WTC11 (cell line): ENCODE measurements around the gene STX8. TPM values are rescaled to one million over a fixed set of nuclear protein-coding genes. Genes with fewer than 3 reads are reported as not detected.

Experiments
- ATAC-seq: fragments of 200-7000 bp; cut with Tn5 transposase; 2 replicates; pipeline ENCODE4 v1.10.0; 2021; ENCODE audit warnings: mild to moderate bottlenecking, moderate library complexity
- CTCF ChIA-PET: fragments of 300-600 bp; sonication (Branson Sonifier 250); formaldehyde crosslinking; loops from one replicate; lab custom pipeline; 2021; ENCODE audit warnings: antibody characterized with exemption; lab: Charles Lee
- POLR2A ChIA-PET: fragments of 350-600 bp; sonication (Branson Sonifier 250); formaldehyde crosslinking; loops from one replicate; lab custom pipeline; 2021; ENCODE audit warnings: antibody characterized with exemption; lab: Charles Lee
- DNase-seq: peaks from one replicate; pipeline ENCODE4 v3.0.0; 2021; ENCODE audit warnings: low spot score
- H3K27ac Mint-ChIP-seq: 2 replicates; pipeline ENCODE4 v1.8.0; 2021; ENCODE audit warnings: mixed read lengths
- H3K27me3 Mint-ChIP-seq: 2 replicates; pipeline ENCODE4 v1.8.0; 2021; ENCODE audit warnings: low read depth, mild to moderate bottlenecking, moderate library complexity, mixed read lengths
- H3K36me3 Mint-ChIP-seq: 2 replicates; pipeline ENCODE4 v1.8.0; 2021; ENCODE audit warnings: mixed read lengths
- H3K4me1 Mint-ChIP-seq: 2 replicates; pipeline ENCODE4 v1.8.0; 2022; ENCODE audit warnings: mixed read lengths
- H3K4me3 Mint-ChIP-seq: 2 replicates; pipeline ENCODE4 v1.8.0; 2021; ENCODE audit warnings: mild to moderate bottlenecking, moderate library complexity, mixed read lengths
- H3K9me3 Mint-ChIP-seq: 2 replicates; pipeline ENCODE4 v1.8.0; 2021; ENCODE audit warnings: mixed read lengths
- ATF1 ChIP-seq: sonication (generic); formaldehyde crosslinking; IDR thresholded peaks from 2 replicates; pipeline ENCODE4 v1.8.1; 2023; ENCODE audit warnings: mild to moderate bottlenecking, moderate library complexity, missing genetic modification reagents
- CREB1 ChIP-seq: sonication (generic); formaldehyde crosslinking; IDR thresholded peaks from 2 replicates; pipeline ENCODE4 v1.8.0; 2023; ENCODE audit warnings: mild to moderate bottlenecking, missing genetic modification reagents
- CREM ChIP-seq: sonication (generic); formaldehyde crosslinking; IDR thresholded peaks from 2 replicates; pipeline ENCODE4 v1.8.1; 2022; ENCODE audit warnings: mild to moderate bottlenecking, missing genetic modification reagents, moderate library complexity
- EMX1 ChIP-seq: fragments of 250-450 bp; sonication (Bioruptor Pico); IDR thresholded peaks from 2 replicates; pipeline ENCODE4 v1.8.0; 2021; ENCODE audit warnings: mild to moderate bottlenecking
- FOXK1 ChIP-seq: sonication (generic); formaldehyde crosslinking; IDR thresholded peaks from 2 replicates; pipeline ENCODE4 v1.8.0; 2022; ENCODE audit warnings: mild to moderate bottlenecking, moderate library complexity, missing genetic modification reagents
- HMGA2 ChIP-seq: fragments of 250-450 bp; sonication (Bioruptor Pico); IDR thresholded peaks from 2 replicates; pipeline ENCODE4 v1.4.0; 2021; ENCODE audit warnings: mild to moderate bottlenecking, moderate library complexity
- NFATC4 ChIP-seq: fragments of 250-450 bp; sonication (Bioruptor Pico); IDR thresholded peaks from 2 replicates; pipeline ENCODE4 v1.9.0; 2021; ENCODE audit warnings: mild to moderate bottlenecking
- NFE2L1 ChIP-seq: sonication (generic); formaldehyde crosslinking; IDR thresholded peaks from 2 replicates; pipeline ENCODE4 v1.8.1; 2023; ENCODE audit warnings: missing genetic modification reagents
- NR1H2 ChIP-seq: sonication (generic); formaldehyde crosslinking; IDR thresholded peaks from 2 replicates; pipeline ENCODE4 v1.9.0; 2021; ENCODE audit warnings: mild to moderate bottlenecking, moderate library complexity, missing genetic modification reagents
- NR2C2 ChIP-seq: sonication (generic); formaldehyde crosslinking; IDR thresholded peaks from 2 replicates; pipeline ENCODE4 v1.8.0; 2022; ENCODE audit warnings: mild to moderate bottlenecking, missing genetic modification reagents
- NR3C1 ChIP-seq: sonication (generic); formaldehyde crosslinking; conservative IDR thresholded peaks from 2 replicates; pipeline ENCODE4 v1.8.1; 2023; ENCODE audit warnings: low read depth, mild to moderate bottlenecking, missing genetic modification reagents
- OVOL2 ChIP-seq: fragments of 250-450 bp; sonication (Bioruptor Pico); IDR thresholded peaks from 2 replicates; pipeline ENCODE4 v1.9.0; 2021; ENCODE audit warnings: mild to moderate bottlenecking, borderline replicate concordance
- RORB ChIP-seq: fragments of 250-450 bp; sonication (Bioruptor Pico); IDR thresholded peaks from 2 replicates; pipeline ENCODE4 v1.9.0; 2021; ENCODE audit warnings: mild to moderate bottlenecking
- TCF7 ChIP-seq: sonication (generic); formaldehyde crosslinking; IDR thresholded peaks from 2 replicates; pipeline ENCODE4 v1.8.0; 2022; ENCODE audit warnings: mild to moderate bottlenecking, low read depth, missing genetic modification reagents, moderate library complexity
- ZNF121 ChIP-seq: sonication (generic); formaldehyde crosslinking; IDR thresholded peaks from 2 replicates; pipeline ENCODE4 v1.8.0; 2023; ENCODE audit warnings: missing genetic modification reagents
- ZNF396 ChIP-seq: fragments of 250-450 bp; sonication (Bioruptor Pico); IDR thresholded peaks from 2 replicates; pipeline ENCODE4 v1.8.0; 2021; ENCODE audit warnings: mild to moderate bottlenecking, moderate library complexity, borderline replicate concordance
- total RNA-seq: library from RNA; stranded (reverse); gene quantifications from 3 replicates; pipeline ENCODE4 v1.2.3, GENCODE V29; 2021
- TF ChIP-seq, protein P1 (sequence below): sonication (generic); formaldehyde crosslinking; IDR thresholded peaks from 2 replicates; pipeline ENCODE4 v1.8.0; 2022; ENCODE audit warnings: mild to moderate bottlenecking, missing genetic modification reagents
- TF ChIP-seq, protein P2 (sequence below): sonication (generic); formaldehyde crosslinking; IDR thresholded peaks from 2 replicates; pipeline ENCODE4 v1.8.1; 2022; ENCODE audit warnings: low read depth, missing genetic modification reagents, borderline replicate concordance
- TF ChIP-seq, protein P3 (sequence below): fragments of 250-450 bp; sonication (Bioruptor Pico); IDR thresholded peaks from 2 replicates; pipeline ENCODE4 v1.9.0; 2021; ENCODE audit warnings: moderate library complexity, mild to moderate bottlenecking, inconsistent platforms, borderline replicate concordance
- TF ChIP-seq, protein P4 (sequence below): fragments of 250-450 bp; sonication (Bioruptor Pico); IDR thresholded peaks from 2 replicates; pipeline ENCODE4 v2.1.2; 2022; ENCODE audit warnings: mild to moderate bottlenecking, moderate library complexity
- TF ChIP-seq, protein P5 (sequence below): sonication (generic); formaldehyde crosslinking; IDR thresholded peaks from 2 replicates; pipeline ENCODE4 v1.8.1; 2022; ENCODE audit warnings: low read depth, mild to moderate bottlenecking, moderate library complexity, missing genetic modification reagents, borderline replicate concordance
- TF ChIP-seq, protein P6 (sequence below): fragments of 250-450 bp; sonication (Bioruptor Pico); IDR thresholded peaks from 2 replicates; pipeline ENCODE4 v1.9.0; 2021; ENCODE audit warnings: mild to moderate bottlenecking
- TF ChIP-seq, protein P7 (sequence below): sonication (generic); formaldehyde crosslinking; IDR thresholded peaks from 2 replicates; pipeline ENCODE4 v1.8.0; 2022; ENCODE audit warnings: missing genetic modification reagents

The STX8 gene
- total RNA-seq, 1 experiment from 2014 or later = 39.9 TPM

DNA sequence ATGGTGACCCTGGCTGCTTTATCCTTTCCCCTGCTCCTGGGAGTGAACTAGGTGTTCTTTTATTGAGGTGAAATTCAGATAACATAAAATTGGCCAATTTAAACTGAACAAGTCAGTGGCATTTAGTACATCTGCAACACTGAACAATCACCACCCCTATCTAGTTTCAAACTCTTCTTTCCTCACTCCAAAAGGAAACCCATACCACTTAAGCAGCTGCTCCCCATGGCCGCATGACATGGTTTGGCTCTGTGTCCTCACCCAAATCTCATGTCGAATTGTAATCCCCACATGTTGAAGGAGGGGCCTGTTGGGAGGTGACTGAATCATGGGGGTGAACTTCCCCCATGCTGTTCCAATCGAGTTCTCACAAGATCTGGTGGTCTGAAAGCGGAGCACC lies 154.1 kb downstream of the STX8 start (continued):
- TF ChIP-seq, protein P1, sequence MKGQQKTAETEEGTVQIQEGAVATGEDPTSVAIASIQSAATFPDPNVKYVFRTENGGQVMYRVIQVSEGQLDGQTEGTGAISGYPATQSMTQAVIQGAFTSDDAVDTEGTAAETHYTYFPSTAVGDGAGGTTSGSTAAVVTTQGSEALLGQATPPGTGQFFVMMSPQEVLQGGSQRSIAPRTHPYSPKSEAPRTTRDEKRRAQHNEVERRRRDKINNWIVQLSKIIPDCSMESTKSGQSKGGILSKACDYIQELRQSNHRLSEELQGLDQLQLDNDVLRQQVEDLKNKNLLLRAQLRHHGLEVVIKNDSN (CRISPR knock-in tag) = no peak
- TF ChIP-seq CREM (CRISPR knock-in tag) (no peak), TCF7 (CRISPR knock-in tag) (no peak), HMGA2 (CRISPR knock-in tag) (no peak), NR1H2 (CRISPR knock-in tag) (no peak)

DNA sequence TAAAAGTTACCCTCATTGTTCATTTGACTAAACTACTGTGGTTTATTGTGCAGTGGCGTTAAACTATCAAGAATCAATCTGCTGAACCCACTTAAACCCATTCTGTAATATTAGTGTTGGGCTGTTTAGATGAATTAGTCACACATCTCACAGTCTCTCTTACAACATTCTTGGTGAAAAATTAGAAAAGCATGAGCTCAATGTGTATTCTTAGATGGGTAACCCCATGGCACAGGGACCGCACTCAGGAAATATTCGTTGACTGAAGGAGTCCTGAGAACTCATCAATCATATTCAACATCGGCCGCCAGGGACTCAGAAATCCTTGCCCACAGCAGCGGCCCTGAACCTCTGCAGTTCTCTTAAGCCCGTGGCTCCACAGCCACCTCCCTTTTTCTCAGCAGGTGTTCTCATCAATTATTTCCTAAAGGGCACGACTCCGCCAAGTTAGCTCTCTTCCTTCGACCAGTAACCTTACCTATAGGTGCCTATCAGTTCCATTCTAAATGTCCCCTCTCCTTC lies 155.6 kb downstream of the STX8 start:
- ATAC-seq (no peak), DNase-seq (no peak)
- POLR2A ChIA-PET = no interaction called here
- peaks cover 9% of the 10 kb centered on the region for H3K36me3 Mint-ChIP-seq
- no peak overlapping the region for H3K4me3 Mint-ChIP-seq
- CTCF ChIA-PET = no interaction called here
- TF ChIP-seq, protein P2, sequence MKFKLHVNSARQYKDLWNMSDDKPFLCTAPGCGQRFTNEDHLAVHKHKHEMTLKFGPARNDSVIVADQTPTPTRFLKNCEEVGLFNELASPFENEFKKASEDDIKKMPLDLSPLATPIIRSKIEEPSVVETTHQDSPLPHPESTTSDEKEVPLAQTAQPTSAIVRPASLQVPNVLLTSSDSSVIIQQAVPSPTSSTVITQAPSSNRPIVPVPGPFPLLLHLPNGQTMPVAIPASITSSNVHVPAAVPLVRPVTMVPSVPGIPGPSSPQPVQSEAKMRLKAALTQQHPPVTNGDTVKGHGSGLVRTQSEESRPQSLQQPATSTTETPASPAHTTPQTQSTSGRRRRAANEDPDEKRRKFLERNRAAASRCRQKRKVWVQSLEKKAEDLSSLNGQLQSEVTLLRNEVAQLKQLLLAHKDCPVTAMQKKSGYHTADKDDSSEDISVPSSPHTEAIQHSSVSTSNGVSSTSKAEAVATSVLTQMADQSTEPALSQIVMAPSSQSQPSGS (CRISPR knock-in tag) = no peak
- TF ChIP-seq NR3C1 (CRISPR knock-in tag) (no peak), NR2C2 (CRISPR knock-in tag) (no peak), EMX1 (CRISPR knock-in tag) (no peak), CREB1 (CRISPR knock-in tag) (no peak), NFE2L1 (CRISPR knock-in tag) (no peak), OVOL2 (no peak), NFATC4 (CRISPR knock-in tag) (no peak)
- TF ChIP-seq, protein P3, sequence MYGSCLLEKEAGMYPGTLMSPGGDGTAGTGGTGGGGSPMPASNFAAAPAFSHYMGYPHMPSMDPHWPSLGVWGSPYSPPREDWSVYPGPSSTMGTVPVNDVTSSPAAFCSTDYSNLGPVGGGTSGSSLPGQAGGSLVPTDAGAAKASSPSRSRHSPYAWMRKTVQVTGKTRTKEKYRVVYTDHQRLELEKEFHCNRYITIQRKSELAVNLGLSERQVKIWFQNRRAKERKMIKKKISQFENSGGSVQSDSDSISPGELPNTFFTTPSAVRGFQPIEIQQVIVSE (CRISPR knock-in tag) = no peak
- peaks cover 13% of the 10 kb centered on the region for H3K4me1 Mint-ChIP-seq
- peaks cover 20% of the 10 kb centered on the region for H3K9me3 Mint-ChIP-seq
- no peaks in the 10 kb centered on the region for H3K27me3 Mint-ChIP-seq
- H3K27ac Mint-ChIP-seq = no peak overlapping the region

DNA sequence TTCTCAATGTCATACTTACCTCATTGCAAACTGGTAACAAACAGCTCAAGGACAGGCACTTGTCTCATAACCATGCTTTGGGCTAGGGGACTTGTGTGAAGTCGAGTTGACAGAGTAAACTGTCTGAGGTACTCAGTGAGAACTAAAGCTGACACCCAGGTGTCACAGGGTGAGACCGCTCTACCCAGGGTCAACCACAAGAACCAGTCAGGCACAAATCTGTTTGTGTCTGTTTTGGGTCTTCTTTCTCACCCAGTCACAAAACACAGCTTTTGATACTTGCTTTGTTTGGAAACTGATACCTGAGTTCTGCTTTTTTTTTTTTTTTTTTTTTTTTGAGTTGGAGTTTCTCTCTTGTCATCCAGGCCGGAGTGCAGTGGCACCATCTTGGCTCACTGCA lies 161.1 kb downstream of the STX8 start:
- no peak for ATAC-seq
- CTCF ChIA-PET = interaction anchor here (0.6 kb wide), 2 partner anchors 520 to 1782 kb away, joined by 3 to 4 read pairs; no protein-coding TSS in a partner anchor
- no peak overlapping the region for H3K27ac Mint-ChIP-seq
- H3K9me3 Mint-ChIP-seq = peaks cover 21% of the 10 kb centered on the region
- H3K4me1 Mint-ChIP-seq = peaks cover 5% of the 10 kb centered on the region
- no peaks in the 10 kb centered on the region for H3K27me3 Mint-ChIP-seq
- peaks cover 9% of the 10 kb centered on the region for H3K36me3 Mint-ChIP-seq
- no peak overlapping the region for H3K4me3 Mint-ChIP-seq
- DNase-seq = no peak
- POLR2A ChIA-PET = no interaction called here
- TF ChIP-seq FOXK1 (CRISPR knock-in tag) (no peak), RORB (no peak), NR3C1 (CRISPR knock-in tag) (no peak), ZNF396 (CRISPR knock-in tag) (no peak), ZNF121 (no peak), CREM (CRISPR knock-in tag) (no peak), ATF1 (CRISPR knock-in tag) (no peak)
- TF ChIP-seq, protein P4, sequence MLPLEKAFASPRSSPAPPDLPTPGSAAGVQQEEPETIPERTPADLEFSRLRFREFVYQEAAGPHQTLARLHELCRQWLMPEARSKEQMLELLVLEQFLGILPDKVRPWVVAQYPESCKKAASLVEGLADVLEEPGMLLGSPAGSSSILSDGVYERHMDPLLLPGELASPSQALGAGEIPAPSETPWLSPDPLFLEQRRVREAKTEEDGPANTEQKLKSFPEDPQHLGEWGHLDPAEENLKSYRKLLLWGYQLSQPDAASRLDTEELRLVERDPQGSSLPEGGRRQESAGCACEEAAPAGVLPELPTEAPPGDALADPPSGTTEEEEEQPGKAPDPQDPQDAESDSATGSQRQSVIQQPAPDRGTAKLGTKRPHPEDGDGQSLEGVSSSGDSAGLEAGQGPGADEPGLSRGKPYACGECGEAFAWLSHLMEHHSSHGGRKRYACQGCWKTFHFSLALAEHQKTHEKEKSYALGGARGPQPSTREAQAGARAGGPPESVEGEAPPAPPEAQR (CRISPR knock-in tag) = no peak
- TF ChIP-seq, protein P5, sequence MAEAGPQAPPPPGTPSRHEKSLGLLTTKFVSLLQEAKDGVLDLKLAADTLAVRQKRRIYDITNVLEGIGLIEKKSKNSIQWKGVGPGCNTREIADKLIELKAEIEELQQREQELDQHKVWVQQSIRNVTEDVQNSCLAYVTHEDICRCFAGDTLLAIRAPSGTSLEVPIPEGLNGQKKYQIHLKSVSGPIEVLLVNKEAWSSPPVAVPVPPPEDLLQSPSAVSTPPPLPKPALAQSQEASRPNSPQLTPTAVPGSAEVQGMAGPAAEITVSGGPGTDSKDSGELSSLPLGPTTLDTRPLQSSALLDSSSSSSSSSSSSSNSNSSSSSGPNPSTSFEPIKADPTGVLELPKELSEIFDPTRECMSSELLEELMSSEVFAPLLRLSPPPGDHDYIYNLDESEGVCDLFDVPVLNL (CRISPR knock-in tag) = no peak
- TF ChIP-seq, protein P6, sequence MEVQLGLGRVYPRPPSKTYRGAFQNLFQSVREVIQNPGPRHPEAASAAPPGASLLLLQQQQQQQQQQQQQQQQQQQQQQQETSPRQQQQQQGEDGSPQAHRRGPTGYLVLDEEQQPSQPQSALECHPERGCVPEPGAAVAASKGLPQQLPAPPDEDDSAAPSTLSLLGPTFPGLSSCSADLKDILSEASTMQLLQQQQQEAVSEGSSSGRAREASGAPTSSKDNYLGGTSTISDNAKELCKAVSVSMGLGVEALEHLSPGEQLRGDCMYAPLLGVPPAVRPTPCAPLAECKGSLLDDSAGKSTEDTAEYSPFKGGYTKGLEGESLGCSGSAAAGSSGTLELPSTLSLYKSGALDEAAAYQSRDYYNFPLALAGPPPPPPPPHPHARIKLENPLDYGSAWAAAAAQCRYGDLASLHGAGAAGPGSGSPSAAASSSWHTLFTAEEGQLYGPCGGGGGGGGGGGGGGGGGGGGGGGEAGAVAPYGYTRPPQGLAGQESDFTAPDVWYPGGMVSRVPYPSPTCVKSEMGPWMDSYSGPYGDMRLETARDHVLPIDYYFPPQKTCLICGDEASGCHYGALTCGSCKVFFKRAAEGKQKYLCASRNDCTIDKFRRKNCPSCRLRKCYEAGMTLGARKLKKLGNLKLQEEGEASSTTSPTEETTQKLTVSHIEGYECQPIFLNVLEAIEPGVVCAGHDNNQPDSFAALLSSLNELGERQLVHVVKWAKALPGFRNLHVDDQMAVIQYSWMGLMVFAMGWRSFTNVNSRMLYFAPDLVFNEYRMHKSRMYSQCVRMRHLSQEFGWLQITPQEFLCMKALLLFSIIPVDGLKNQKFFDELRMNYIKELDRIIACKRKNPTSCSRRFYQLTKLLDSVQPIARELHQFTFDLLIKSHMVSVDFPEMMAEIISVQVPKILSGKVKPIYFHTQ (CRISPR knock-in tag) = no peak
- TF ChIP-seq, protein P7, sequence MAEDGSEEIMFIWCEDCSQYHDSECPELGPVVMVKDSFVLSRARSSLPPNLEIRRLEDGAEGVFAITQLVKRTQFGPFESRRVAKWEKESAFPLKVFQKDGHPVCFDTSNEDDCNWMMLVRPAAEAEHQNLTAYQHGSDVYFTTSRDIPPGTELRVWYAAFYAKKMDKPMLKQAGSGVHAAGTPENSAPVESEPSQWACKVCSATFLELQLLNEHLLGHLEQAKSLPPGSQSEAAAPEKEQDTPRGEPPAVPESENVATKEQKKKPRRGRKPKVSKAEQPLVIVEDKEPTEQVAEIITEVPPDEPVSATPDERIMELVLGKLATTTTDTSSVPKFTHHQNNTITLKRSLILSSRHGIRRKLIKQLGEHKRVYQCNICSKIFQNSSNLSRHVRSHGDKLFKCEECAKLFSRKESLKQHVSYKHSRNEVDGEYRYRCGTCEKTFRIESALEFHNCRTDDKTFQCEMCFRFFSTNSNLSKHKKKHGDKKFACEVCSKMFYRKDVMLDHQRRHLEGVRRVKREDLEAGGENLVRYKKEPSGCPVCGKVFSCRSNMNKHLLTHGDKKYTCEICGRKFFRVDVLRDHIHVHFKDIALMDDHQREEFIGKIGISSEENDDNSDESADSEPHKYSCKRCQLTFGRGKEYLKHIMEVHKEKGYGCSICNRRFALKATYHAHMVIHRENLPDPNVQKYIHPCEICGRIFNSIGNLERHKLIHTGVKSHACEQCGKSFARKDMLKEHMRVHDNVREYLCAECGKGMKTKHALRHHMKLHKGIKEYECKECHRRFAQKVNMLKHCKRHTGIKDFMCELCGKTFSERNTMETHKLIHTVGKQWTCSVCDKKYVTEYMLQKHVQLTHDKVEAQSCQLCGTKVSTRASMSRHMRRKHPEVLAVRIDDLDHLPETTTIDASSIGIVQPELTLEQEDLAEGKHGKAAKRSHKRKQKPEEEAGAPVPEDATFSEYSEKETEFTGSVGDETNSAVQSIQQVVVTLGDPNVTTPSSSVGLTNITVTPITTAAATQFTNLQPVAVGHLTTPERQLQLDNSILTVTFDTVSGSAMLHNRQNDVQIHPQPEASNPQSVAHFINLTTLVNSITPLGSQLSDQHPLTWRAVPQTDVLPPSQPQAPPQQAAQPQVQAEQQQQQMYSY = no peak
